ENCODE results near the gene NADK.

- TF ChIP-seq POLR2A (IDR thresholded peaks at IDR 0.05; ENCODE audit: borderline replicate concordance, extremely low read depth, insufficient read depth, insufficient read length) (no peak), CTCF (IDR thresholded peaks at IDR 0.05 in 2 of 3, conservative IDR thresholded peaks at IDR 0.05 in 1 of 3; ENCODE audit: borderline replicate concordance in 1 of 3, insufficient read depth in 1 of 3, low read depth in 2 of 3, low read length in 2 of 3) (no peak), POLR2AphosphoS5 (IDR thresholded peaks at IDR 0.05; ENCODE audit: low read depth, low read length) (no peak), EZH2phosphoT487 (IDR thresholded peaks at IDR 0.05; ENCODE audit: borderline replicate concordance) (no peak), EZH2 (IDR thresholded peaks at IDR 0.05) (no peak)
Measured at GRCh38 chr1:1773874-1774273, 4.4 kb downstream of the NADK start.
